Ectodermal cell (in vitro differentiated cells): ENCODE measurements around the gene NPHP4.

Experiments
- H3K27ac ChIP-seq: 2 replicates; pipeline ENCODE4 v1.7.0; 2013; ENCODE audit warnings: mild to moderate bottlenecking, low read depth, low read length; ENCODE audit not compliant: insufficient read depth, poor library complexity, severe bottlenecking
- H3K27me3 ChIP-seq: 2 replicates; pipeline ENCODE4 v1.7.0; 2013; ENCODE audit warnings: mild to moderate bottlenecking, low read length; ENCODE audit not compliant: insufficient read depth, control insufficient read depth, poor library complexity, severe bottlenecking
- H3K36me3 ChIP-seq: one replicate; pipeline ENCODE4 v1.7.0; 2013; ENCODE audit warnings: low read length; ENCODE audit not compliant: control insufficient read depth, insufficient read depth
- H3K4me1 ChIP-seq: one replicate; pipeline ENCODE4 v1.7.0; 2013; ENCODE audit warnings: low read length; ENCODE audit not compliant: control insufficient read depth, insufficient read depth
- H3K4me3 ChIP-seq: 2 replicates; pipeline ENCODE4 v1.7.0; 2013; ENCODE audit warnings: low read depth, low read length, control low read depth; ENCODE audit not compliant: insufficient read depth
- H3K9me3 ChIP-seq: 2 replicates; pipeline ENCODE4 v1.7.0; 2013; ENCODE audit warnings: mild to moderate bottlenecking, low read length, moderate library complexity; ENCODE audit not compliant: control insufficient read depth
- WGBS, 2 experiments: methylation state at CpG; one replicate each; pipeline ENCODE4 v1.1.7; 2013; ENCODE audit warnings: missing lambda C conversion rate in 2 of 2; 5-methylcytosine and 5-hydroxymethylcytosine counted together

Gene NPHP4

GRCh38 chr1:6033986-6034749 is 41.9 kb upstream of the NPHP4 start:
- Histone ChIP-seq H3K4me3 (peak overlapping the region; percentile 7), H3K4me1 (peaks cover 4% of the 10 kb centered on the region), H3K9me3 (no peaks in the 10 kb centered on the region), H3K27ac (no peak overlapping the region), H3K27me3 (peaks cover 6% of the 10 kb centered on the region), H3K36me3 (no peaks in the 10 kb centered on the region)
- WGBS, 2 experiments: 32 to 34% methylated on average over 21 of the region's 21 CpGs

GRCh38 chr1:6033124-6033523 is 40.9 kb upstream of the NPHP4 start:
- 91% methylated on average over 8 of the region's 8 CpGs for WGBS, 2 experiments
- no peaks in the 10 kb centered on the region for H3K9me3 ChIP-seq

GRCh38 chr1:6030547-6031261 is 38.5 kb upstream of the NPHP4 start:
- WGBS, 2 experiments: 86 to 88% methylated on average over 2 of the region's 2 CpGs

More at GRCh38 chr1:6033124-6033523, 40.9 kb upstream of the NPHP4 start:
- Histone ChIP-seq H3K4me1 (peaks cover 4% of the 10 kb centered on the region), H3K27ac (no peak overlapping the region), H3K36me3 (no peaks in the 10 kb centered on the region), H3K4me3 (no peak overlapping the region), H3K27me3 (peaks cover 6% of the 10 kb centered on the region)

GRCh38 chr1:6030132-6030531 is 37.9 kb upstream of the NPHP4 start:
- peaks cover 6% of the 10 kb centered on the region for H3K27me3 ChIP-seq
- H3K4me3 ChIP-seq: no peak overlapping the region
- 88 to 91% methylated on average over 7 of the region's 7 CpGs for WGBS, 2 experiments
- no peaks in the 10 kb centered on the region for H3K9me3 ChIP-seq
- H3K36me3 ChIP-seq: no peaks in the 10 kb centered on the region
- H3K4me1 ChIP-seq: peaks cover 10% of the 10 kb centered on the region
- H3K27ac ChIP-seq: no peak overlapping the region

More at GRCh38 chr1:6030547-6031261, 38.5 kb upstream of the NPHP4 start:
- Histone ChIP-seq H3K36me3 (no peaks in the 10 kb centered on the region), H3K4me3 (no peak overlapping the region), H3K9me3 (no peaks in the 10 kb centered on the region), H3K4me1 (peaks cover 10% of the 10 kb centered on the region), H3K27me3 (peaks cover 6% of the 10 kb centered on the region), H3K27ac (no peak overlapping the region)

GRCh38 chr1:6029351-6029750 is 37.1 kb upstream of the NPHP4 start:
- H3K4me3 ChIP-seq: no peak overlapping the region
- peaks cover 10% of the 10 kb centered on the region for H3K4me1 ChIP-seq
- no peak overlapping the region for H3K27ac ChIP-seq
- peaks cover 6% of the 10 kb centered on the region for H3K27me3 ChIP-seq
- H3K36me3 ChIP-seq: no peaks in the 10 kb centered on the region
- no peaks in the 10 kb centered on the region for H3K9me3 ChIP-seq
- WGBS, 2 experiments: 94 to 98% methylated on average over 5 of the region's 5 CpGs

GRCh38 chr1:6028042-6028850 is 36.0 kb upstream of the NPHP4 start:
- Histone ChIP-seq H3K27ac (no peak overlapping the region), H3K9me3 (no peaks in the 10 kb centered on the region), H3K4me1 (peaks cover 7% of the 10 kb centered on the region), H3K27me3 (peaks cover 6% of the 10 kb centered on the region), H3K4me3 (no peak overlapping the region), H3K36me3 (no peaks in the 10 kb centered on the region)
- WGBS, 2 experiments: 91% methylated on average over 19 of the region's 19 CpGs

GRCh38 chr1:6027591-6027990 is 35.4 kb upstream of the NPHP4 start:
- Histone ChIP-seq H3K36me3 (no peaks in the 10 kb centered on the region), H3K4me1 (peaks cover 7% of the 10 kb centered on the region), H3K27me3 (peaks cover 6% of the 10 kb centered on the region), H3K9me3 (no peaks in the 10 kb centered on the region), H3K27ac (no peak overlapping the region), H3K4me3 (no peak overlapping the region)
- WGBS, 2 experiments: 89% methylated on average over 10 of the region's 10 CpGs

GRCh38 chr1:6026095-6026809 is 34.0 kb upstream of the NPHP4 start:
- no peaks in the 10 kb centered on the region for H3K9me3 ChIP-seq
- H3K36me3 ChIP-seq: no peaks in the 10 kb centered on the region
- H3K4me1 ChIP-seq: peaks cover 7% of the 10 kb centered on the region
- H3K27me3 ChIP-seq: no peaks in the 10 kb centered on the region
- no peak overlapping the region for H3K4me3 ChIP-seq
- H3K27ac ChIP-seq: no peak overlapping the region
- 59 to 61% methylated on average over 34 of the region's 34 CpGs for WGBS, 2 experiments

GRCh38 chr1:6025269-6026094 is 33.3 kb upstream of the NPHP4 start:
- H3K36me3 ChIP-seq: no peaks in the 10 kb centered on the region
- H3K27ac ChIP-seq: no peak overlapping the region
- H3K9me3 ChIP-seq: no peaks in the 10 kb centered on the region
- H3K4me3 ChIP-seq: no peak overlapping the region
- H3K4me1 ChIP-seq: peaks cover 7% of the 10 kb centered on the region
- 80 to 83% methylated on average over 29 of the region's 29 CpGs for WGBS, 2 experiments
- no peaks in the 10 kb centered on the region for H3K27me3 ChIP-seq
